Activated T-helper 17 cell treated with anti-CD3 and anti-CD28 coated beads, Interleukin-2, amount 50 U/mL, for 72 hours (primary cell): Measurements from ENCODE around the gene PTGER3. TPM values are rescaled to one million over a fixed set of nuclear protein-coding genes. Genes with fewer than 3 reads are reported as not detected.
"Not testable (repeated sequence)": the region's sequence is repeated elsewhere in the genome, so short reads cannot be mapped to it uniquely, and the experiment has no call there.

Experiments used
- ATAC-seq: fragments of 150-1000 bp; cut with Tn5 transposase; replicated peaks from 2 replicates; pipeline ENCODE4 v1.10.0; 2021; ENCODE audit warnings: mild to moderate bottlenecking, moderate library complexity
- H3K27ac Mint-ChIP-seq: one replicate; pipeline ENCODE4 v1.8.0; 2022; ENCODE audit warnings: mixed read lengths
- H3K27me3 Mint-ChIP-seq: one replicate; pipeline ENCODE4 v1.8.0; 2022; ENCODE audit warnings: mixed read lengths
- H3K36me3 Mint-ChIP-seq: one replicate; pipeline ENCODE4 v1.8.0; 2022; ENCODE audit warnings: low read depth, mild to moderate bottlenecking, mixed read lengths
- H3K4me1 Mint-ChIP-seq: one replicate; pipeline ENCODE4 v1.8.0; 2022; ENCODE audit warnings: mixed read lengths
- H3K4me3 Mint-ChIP-seq: one replicate; pipeline ENCODE4 v1.8.0; 2022; ENCODE audit warnings: mild to moderate bottlenecking, mixed read lengths
- H3K9me3 Mint-ChIP-seq: one replicate; pipeline ENCODE4 v1.8.0; 2022; ENCODE audit warnings: mixed read lengths
- total RNA-seq, 2 donors: library from RNA; stranded (reverse); gene quantifications; one replicate each; pipeline ENCODE4 v1.2.3, GENCODE V29; 2022

The PTGER3 gene
- total RNA-seq, 2 donors from 2014 or later, result not detected

GRCh38 chr1:71002709-71003475 lies 44.7 kb downstream of the PTGER3 start:
- Mint-ChIP-seq H3K27ac (no peak overlapping the region), H3K4me3 (no peak overlapping the region), H3K4me1 (no peaks in the 10 kb centered on the region), H3K9me3 (no peaks in the 10 kb centered on the region), H3K36me3 (no peaks in the 10 kb centered on the region), H3K27me3 (peaks cover 12% of the 10 kb centered on the region)
- ATAC-seq, result no peak

DNA sequence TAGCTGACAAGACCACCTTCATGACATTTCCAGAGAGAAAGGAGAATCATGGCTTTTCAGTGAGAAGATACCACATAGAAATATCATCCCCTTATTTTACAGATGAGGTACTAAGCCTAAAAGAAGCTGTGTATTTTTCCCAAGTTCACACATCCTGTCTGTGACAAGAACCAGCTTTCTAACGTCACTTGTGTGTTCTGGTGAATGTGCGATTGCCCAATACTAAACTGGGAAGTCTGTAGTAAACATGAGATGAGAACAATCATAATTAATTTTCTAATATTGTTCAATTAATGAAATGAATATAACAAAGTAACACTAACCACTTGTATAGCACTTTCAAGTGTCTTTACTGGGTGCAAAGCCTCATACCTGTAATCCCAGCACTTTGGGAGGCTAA lies 46.0 kb downstream of the PTGER3 start:
- no peaks in the 10 kb centered on the region for H3K36me3 Mint-ChIP-seq
- H3K4me3 Mint-ChIP-seq, result no peak overlapping the region
- no peak overlapping the region for H3K27ac Mint-ChIP-seq
- no peak for ATAC-seq
- H3K9me3 Mint-ChIP-seq, result no peaks in the 10 kb centered on the region
- peaks cover 8% of the 10 kb centered on the region for H3K27me3 Mint-ChIP-seq
- H3K4me1 Mint-ChIP-seq, result no peaks in the 10 kb centered on the region

- peaks cover 17% of the 10 kb centered on the region for H3K27me3 Mint-ChIP-seq
- H3K4me3 Mint-ChIP-seq, result no peak overlapping the region
- no peaks in the 10 kb centered on the region for H3K4me1 Mint-ChIP-seq
- no peaks in the 10 kb centered on the region for H3K36me3 Mint-ChIP-seq
- no peak overlapping the region for H3K27ac Mint-ChIP-seq
- H3K9me3 Mint-ChIP-seq, result no peaks in the 10 kb centered on the region
- no peak for ATAC-seq
Measured at GRCh38 chr1:70997793-70998192, 49.8 kb downstream of the PTGER3 start.

DNA sequence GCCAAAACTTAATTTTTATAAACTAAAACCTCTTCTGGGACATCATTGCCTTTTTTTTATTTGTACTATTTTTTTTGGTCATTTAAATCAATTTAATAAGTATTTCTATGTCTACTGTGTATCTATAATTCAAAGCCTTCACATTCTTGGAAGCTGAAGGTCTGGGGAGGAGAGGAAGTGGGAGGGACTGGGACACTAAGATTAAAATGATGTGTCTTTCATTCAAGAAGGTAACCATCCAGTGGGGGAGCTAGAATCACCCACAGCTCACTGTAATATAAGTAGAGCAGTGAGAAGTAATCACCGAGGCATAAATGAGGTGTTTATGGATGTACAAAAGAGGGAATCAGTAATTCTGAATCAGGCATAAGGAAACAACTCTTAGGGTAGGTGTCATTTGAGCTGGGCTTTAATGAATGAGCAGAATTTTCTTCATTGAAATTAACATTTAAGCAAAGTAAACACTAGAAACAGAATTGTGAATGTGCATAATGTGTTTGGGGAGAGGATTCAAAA lies 52.8 kb downstream of the PTGER3 start:
- H3K27me3 Mint-ChIP-seq, result peaks cover 16% of the 10 kb centered on the region
- ATAC-seq, result no peak

GRCh38 chr1:70993798-70994197 lies 53.8 kb downstream of the PTGER3 start:
- Mint-ChIP-seq H3K36me3 (no peaks in the 10 kb centered on the region), H3K4me1 (no peaks in the 10 kb centered on the region), H3K9me3 (no peaks in the 10 kb centered on the region), H3K4me3 (no peak overlapping the region), H3K27ac (no peak overlapping the region), H3K27me3 (peaks cover 16% of the 10 kb centered on the region)
- no peak for ATAC-seq

More for the DNA sequence above, 52.8 kb downstream of the PTGER3 start:
- Mint-ChIP-seq H3K9me3 (no peaks in the 10 kb centered on the region), H3K27ac (no peak overlapping the region), H3K36me3 (no peaks in the 10 kb centered on the region), H3K4me1 (no peaks in the 10 kb centered on the region), H3K4me3 (no peak overlapping the region)

GRCh38 chr1:70992521-70992920 lies 55.1 kb downstream of the PTGER3 start:
- Mint-ChIP-seq H3K27ac (no peak overlapping the region), H3K4me1 (no peaks in the 10 kb centered on the region), H3K36me3 (no peaks in the 10 kb centered on the region), H3K27me3 (peaks cover 16% of the 10 kb centered on the region), H3K4me3 (no peak overlapping the region), H3K9me3 (no peaks in the 10 kb centered on the region)
- no peak for ATAC-seq

DNA sequence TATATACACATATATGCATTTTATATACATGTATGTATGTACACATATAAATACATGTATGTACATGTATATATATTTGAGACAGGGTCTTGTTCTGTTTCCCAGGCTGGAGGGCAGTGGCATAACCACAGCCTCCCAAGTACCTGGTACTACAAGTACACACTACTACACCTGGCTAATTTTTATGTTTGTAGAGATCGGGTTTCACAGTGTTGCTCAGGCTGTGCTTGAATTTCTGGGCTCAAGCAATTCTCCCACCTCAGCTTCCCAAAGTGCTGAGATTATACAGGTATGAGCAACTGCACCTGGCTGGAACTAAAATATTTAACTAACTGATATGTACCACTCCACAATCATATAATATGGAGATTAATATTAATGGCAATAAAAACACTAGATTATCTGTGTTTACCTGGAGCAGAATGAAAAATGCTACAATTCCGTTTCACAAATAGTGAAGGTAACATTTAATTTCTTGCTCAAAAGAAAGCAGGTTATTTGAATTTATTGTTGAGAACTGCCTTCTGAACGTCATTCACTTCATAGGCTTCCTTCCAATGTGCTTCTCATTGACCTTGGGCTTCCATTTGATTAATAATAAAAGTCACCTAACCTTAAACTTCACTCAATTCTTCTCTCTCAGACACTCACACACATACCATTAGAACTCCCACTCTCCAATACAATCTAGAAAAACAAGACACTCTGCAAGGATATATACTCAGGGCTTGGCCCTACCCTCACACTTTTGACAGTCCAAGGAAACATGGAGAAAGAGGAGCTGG lies 57.0 kb downstream of the PTGER3 start:
- H3K9me3 Mint-ChIP-seq, result no peaks in the 10 kb centered on the region
- no peaks in the 10 kb centered on the region for H3K4me1 Mint-ChIP-seq
- H3K36me3 Mint-ChIP-seq, result no peaks in the 10 kb centered on the region
- H3K27ac Mint-ChIP-seq, result no peak overlapping the region
- H3K27me3 Mint-ChIP-seq, result peaks cover 13% of the 10 kb centered on the region
- no peak overlapping the region for H3K4me3 Mint-ChIP-seq
- no peak for ATAC-seq

- no peak overlapping the region for H3K27ac Mint-ChIP-seq
- no peak overlapping the region for H3K4me3 Mint-ChIP-seq
- no peak for ATAC-seq
- H3K27me3 Mint-ChIP-seq, result peaks cover 13% of the 10 kb centered on the region
- H3K4me1 Mint-ChIP-seq, result no peaks in the 10 kb centered on the region
- H3K36me3 Mint-ChIP-seq, result no peaks in the 10 kb centered on the region
- H3K9me3 Mint-ChIP-seq, result no peaks in the 10 kb centered on the region
Measured at GRCh38 chr1:70987497-70987896, 60.1 kb downstream of the PTGER3 start.

DNA sequence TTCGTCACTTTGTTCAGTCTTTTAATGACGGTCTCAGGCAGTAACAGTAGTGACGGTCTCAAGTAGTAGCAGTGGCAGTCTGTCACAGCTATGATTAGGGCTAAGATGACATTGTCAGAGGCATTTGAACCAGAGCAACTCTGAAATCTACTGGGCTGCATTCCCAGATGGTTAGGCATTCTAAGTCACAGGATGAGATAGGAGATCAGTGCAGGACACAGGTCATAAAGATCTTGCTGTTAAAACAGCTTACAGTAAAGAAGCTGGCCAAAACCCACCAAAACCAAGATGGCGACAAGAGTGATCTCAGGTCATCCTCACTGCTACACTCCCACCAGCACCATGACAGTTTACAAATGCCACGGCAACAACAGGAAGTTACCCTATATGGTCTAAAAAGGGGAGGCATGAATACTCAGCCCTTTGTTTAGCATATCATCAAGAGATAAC lies 61.8 kb downstream of the PTGER3 start:
- not testable (repeated sequence) for H3K4me1 Mint-ChIP-seq, H3K9me3 Mint-ChIP-seq, H3K27ac Mint-ChIP-seq, H3K4me3 Mint-ChIP-seq, H3K27me3 Mint-ChIP-seq, H3K36me3 Mint-ChIP-seq, ATAC-seq

DNA sequence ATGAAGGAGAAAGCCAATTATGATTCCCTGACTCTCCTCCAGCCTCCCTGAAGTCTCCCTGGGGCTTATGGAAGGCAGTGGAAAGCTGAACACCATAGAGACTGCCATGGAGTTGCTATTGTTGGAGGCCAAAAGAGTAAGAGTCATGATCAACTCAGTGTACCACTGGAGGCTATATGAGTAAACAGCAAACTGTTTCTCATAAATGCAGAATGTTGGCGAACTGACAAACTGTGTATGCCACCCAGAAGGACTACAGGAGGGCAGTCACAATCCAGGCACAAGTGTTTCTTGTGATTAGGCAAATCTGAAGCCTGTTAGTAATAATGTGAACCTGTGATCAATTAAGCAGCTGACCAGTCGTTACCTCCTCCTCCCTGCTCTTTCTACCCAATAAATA lies 62.3 kb downstream of the PTGER3 start:
- H3K4me1 Mint-ChIP-seq, H3K36me3 Mint-ChIP-seq, H3K27ac Mint-ChIP-seq, H3K4me3 Mint-ChIP-seq, H3K27me3 Mint-ChIP-seq, ATAC-seq, H3K9me3 Mint-ChIP-seq: not testable (repeated sequence)

DNA sequence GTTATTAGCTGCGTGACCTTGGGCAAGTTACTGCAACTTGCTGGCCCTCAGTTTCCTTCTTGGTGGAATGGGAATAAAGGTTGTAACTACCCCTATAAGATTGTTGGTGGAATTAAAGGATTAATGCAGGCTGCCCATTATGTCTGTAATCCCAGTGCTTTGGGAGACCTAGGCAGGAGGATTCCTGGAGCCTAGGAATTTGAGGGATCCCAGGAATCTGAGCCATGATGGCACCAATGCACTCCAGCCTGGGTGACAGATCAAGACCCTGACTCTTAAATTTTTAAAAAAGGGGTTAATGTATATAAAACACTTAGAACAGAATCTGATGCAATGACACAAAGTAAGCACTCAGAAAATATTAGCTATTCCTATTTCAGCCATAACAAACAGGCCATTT lies 67.3 kb downstream of the PTGER3 start:
- Mint-ChIP-seq H3K9me3 (no peaks in the 10 kb centered on the region), H3K27me3 (peaks cover 31% of the 10 kb centered on the region), H3K27ac (no peak overlapping the region), H3K4me3 (no peak overlapping the region), H3K36me3 (no peaks in the 10 kb centered on the region), H3K4me1 (no peaks in the 10 kb centered on the region)
- ATAC-seq, result no peak

DNA sequence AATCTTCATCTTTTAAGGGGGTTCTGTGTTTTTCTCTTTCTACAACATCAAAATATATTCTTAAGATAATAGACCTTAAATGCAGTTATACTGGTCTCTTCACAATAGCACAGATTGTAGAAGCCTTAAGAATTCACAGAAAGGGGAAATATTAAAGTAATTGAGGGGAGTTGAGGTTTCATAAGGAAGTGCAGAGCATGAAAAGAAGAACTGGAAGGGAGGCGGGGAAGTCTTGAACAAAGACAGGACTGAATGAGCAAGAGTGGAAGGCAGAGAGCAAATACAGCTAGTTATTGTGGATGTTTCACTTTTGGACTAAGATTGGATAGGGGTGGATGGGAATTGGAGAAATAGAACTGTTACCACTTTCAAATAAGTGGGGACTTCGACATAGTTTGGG lies 67.7 kb downstream of the PTGER3 start:
- peaks cover 31% of the 10 kb centered on the region for H3K27me3 Mint-ChIP-seq
- H3K9me3 Mint-ChIP-seq, result no peaks in the 10 kb centered on the region
- no peak overlapping the region for H3K4me3 Mint-ChIP-seq
- H3K27ac Mint-ChIP-seq, result no peak overlapping the region
- no peaks in the 10 kb centered on the region for H3K4me1 Mint-ChIP-seq
- ATAC-seq, result no peak
- no peaks in the 10 kb centered on the region for H3K36me3 Mint-ChIP-seq

DNA sequence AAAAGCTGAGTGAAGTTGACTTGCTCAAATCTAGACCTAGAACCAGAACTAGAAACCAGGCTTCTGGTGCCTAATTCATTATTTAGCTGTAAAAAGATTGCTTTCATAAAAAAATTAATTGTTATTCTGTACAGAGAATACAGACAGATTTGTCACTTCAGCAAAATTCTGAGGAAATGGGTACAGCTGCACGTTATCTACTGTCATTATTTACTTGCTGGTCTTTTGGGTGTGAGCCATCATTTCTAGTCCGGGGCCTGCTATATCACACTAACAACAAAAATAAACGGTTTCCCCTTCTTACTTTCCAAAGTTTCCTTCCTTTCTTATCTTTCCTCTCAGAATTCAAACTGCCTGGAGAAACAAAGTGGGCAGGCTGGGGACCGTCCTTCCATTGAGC lies 68.3 kb downstream of the PTGER3 start:
- Mint-ChIP-seq H3K4me3 (no peak overlapping the region), H3K4me1 (no peaks in the 10 kb centered on the region), H3K27ac (no peak overlapping the region), H3K36me3 (no peaks in the 10 kb centered on the region), H3K9me3 (no peaks in the 10 kb centered on the region), H3K27me3 (peaks cover 31% of the 10 kb centered on the region)
- ATAC-seq, result no peak

- no peak for ATAC-seq
- Mint-ChIP-seq H3K9me3 (no peaks in the 10 kb centered on the region), H3K4me3 (no peak overlapping the region), H3K36me3 (no peaks in the 10 kb centered on the region), H3K4me1 (no peaks in the 10 kb centered on the region), H3K27ac (no peak overlapping the region), H3K27me3 (peaks cover 30% of the 10 kb centered on the region)
Measured at GRCh38 chr1:70978623-70979022, 69.0 kb downstream of the PTGER3 start.

DNA sequence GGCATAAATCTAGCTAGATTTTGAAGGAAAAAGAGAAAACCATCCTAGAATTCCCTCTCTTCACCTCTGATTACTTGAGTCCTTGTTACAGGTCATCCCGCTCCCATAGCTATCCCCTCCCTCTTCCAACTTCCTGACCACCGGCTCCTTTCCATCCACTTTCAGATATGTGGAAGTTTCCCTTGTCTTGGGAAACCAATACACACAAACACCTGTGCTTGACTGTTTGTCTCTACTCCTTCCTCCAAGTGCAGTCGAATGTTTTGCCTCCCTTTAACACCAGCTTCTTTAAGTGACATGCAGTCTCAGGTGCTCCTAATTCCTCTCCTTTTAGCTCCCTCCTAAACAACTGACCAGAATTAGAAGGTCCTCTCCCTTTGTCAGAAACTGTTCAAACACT lies 70.0 kb downstream of the PTGER3 start:
- no peaks in the 10 kb centered on the region for H3K4me1 Mint-ChIP-seq
- peaks cover 25% of the 10 kb centered on the region for H3K27me3 Mint-ChIP-seq
- ATAC-seq, result no peak
- no peak overlapping the region for H3K4me3 Mint-ChIP-seq
- no peaks in the 10 kb centered on the region for H3K9me3 Mint-ChIP-seq
- no peaks in the 10 kb centered on the region for H3K36me3 Mint-ChIP-seq
- H3K27ac Mint-ChIP-seq, result no peak overlapping the region
